Heart left ventricle (tissue), 13 donors: Measurements from ENCODE around the gene PCDHGB7.

Experiments used
- POLR2A ChIP-seq, 2 donors: fragments of 450-650 bp; IDR thresholded peaks; one replicate each; pipeline ENCODE4 v1.6.1; 2017; ENCODE audit warnings: antibody characterized with exemption in 2 of 2, mild to moderate bottlenecking in 2 of 2, moderate library complexity in 2 of 2
- TF ChIP-seq, protein P1 (sequence below), 12 donors: fragments of 200-600 bp; sonication (generic) in 4 of 12; IDR thresholded peaks; one replicate each; pipeline versions ENCODE4 v1.5.0 to v1.8.0; 2018 to 2022; ENCODE audit warnings: antibody characterized with exemption in 12 of 12, mild to moderate bottlenecking in 5 of 12
- donor health status: ischemic (EF 13 %, LVEDD 7.1; RV severe dilation, severe dysfunction).
- donor health status: DM: no; HTN: yes; CAD: no.
- donor health status: DM: no; HTN: no; CAD: no.
- donor health status: ischemic (EF 25% LVEDD 6.9; RV normal size, moderate dysfunction).
- donor health status: ischemic (EF 25% LVEDD 5.7; RV mildly dilated, moderate dysfunction).
- donor health status: ischemic (EF 35%, LVEDD 5.7; RV mildly dilated, moderate dysfunction).
- donor health status: nonischemic (EF 11% LVEDD 7.7; RV severe dilation, severe dysfunction).
- donor health status: DM: yes; HTN: yes; CAD: no.
- donor health status: PGD.
- donor health status: ischemic (EF 29% LVEDD 5.4; RV normal size, mild dysfunction).
- donor health status: nonischemic (EF 23%, LVEDD 6.1; RV moderate dilation, normal function).

DNA sequence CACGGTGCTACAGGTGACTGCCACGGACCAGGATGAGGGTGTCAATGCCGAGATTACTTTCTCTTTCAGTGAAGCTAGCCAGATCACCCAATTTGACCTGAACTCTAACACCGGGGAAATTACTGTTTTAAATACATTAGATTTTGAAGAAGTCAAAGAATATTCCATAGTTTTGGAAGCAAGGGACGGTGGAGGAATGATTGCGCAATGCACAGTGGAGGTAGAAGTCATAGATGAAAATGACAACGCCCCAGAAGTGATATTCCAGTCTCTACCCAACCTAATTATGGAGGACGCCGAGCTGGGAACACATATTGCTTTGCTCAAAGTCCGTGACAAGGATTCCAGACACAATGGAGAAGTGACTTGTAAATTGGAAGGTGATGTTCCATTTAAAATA, 28.8 kb upstream of the PCDHGB7 start:
- TF ChIP-seq, protein P1, sequence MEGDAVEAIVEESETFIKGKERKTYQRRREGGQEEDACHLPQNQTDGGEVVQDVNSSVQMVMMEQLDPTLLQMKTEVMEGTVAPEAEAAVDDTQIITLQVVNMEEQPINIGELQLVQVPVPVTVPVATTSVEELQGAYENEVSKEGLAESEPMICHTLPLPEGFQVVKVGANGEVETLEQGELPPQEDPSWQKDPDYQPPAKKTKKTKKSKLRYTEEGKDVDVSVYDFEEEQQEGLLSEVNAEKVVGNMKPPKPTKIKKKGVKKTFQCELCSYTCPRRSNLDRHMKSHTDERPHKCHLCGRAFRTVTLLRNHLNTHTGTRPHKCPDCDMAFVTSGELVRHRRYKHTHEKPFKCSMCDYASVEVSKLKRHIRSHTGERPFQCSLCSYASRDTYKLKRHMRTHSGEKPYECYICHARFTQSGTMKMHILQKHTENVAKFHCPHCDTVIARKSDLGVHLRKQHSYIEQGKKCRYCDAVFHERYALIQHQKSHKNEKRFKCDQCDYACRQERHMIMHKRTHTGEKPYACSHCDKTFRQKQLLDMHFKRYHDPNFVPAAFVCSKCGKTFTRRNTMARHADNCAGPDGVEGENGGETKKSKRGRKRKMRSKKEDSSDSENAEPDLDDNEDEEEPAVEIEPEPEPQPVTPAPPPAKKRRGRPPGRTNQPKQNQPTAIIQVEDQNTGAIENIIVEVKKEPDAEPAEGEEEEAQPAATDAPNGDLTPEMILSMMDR (IDR thresholded peaks at IDR 0.05) = no peak
- no peak for TF ChIP-seq POLR2A (IDR thresholded peaks at IDR 0.05)
